ENCODE measurements around the gene NEUROG3. TPM values are rescaled to one million over a fixed set of nuclear protein-coding genes. Genes with fewer than 3 reads are reported as not detected.
"Not testable (repeated sequence)": the region's sequence is repeated elsewhere in the genome, so short reads cannot be mapped to it uniquely, and the experiment has no call there.

The NEUROG3 gene
- total RNA-seq, 1 experiment from 2014 or later = not detected

DNA sequence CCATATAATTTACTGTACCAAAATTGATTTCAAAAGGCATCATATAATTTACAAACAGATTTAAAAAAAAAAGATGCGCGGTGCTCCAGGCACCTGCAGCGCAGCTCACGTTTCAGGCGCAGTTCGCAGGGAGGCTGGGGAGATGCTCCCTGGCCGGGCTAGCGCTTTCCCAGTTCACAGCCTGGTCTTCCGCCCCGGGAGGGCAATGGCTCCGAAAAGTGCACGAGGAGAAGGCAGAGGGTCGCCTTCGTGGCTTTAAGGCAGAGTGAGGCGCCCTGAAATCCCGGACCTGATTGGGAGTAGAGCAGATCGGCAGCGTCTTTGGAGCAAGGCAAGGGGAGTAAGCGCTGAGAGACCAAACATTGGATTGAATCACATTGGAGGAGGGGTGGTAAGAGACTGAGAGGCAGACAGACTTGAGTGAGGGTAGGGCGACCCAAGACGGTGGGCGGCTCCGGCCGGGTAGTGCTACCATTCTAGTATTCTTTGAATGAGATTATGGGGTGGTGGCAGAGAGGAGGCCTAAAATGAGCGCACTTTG is 1.5 kb downstream of the NEUROG3 start:
- no peak for DNase-seq (ENCODE audit: low read depth)

DNA sequence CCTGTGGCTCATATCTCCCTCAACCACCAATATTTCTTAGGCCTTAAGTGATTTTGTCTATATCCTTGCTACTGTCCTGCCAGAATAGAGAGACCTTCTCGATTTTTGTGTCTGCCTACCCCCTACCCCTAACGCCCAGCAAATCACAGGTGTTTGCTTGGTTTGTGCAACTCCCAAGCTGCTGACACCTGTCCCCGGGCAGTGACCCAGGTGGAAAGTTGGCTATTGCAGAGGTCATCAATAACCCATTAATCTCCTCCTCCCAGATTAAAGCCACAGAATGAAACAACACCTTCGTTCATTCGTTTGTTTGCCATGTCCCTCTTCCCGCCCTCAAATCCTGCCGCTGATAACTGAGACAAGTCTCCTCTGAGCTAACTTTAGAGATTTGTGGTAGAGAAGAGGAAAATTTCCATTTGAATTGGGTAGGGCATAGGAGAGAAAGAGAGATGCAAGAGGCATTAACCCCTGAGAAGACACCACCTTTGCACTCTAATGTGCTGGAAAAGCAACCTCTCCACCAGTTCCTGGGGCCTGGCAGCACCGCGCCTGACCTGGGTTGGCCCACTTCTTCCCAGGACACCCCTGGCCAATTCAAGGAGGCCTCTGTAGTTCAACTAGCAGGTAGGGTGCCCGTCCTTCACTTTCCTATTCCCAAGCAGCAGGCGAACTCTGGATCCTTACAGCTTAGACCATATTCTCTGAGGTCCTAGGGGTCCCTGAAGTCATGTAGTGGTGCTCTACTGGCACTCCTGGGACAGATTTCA is 3.0 kb downstream of the NEUROG3 start:
- no peak for DNase-seq (ENCODE audit: low read depth)

GRCh38 chr10:69569396-69569934 is 3.8 kb downstream of the NEUROG3 start:
- no peak for DNase-seq (ENCODE audit: low read depth)

- no peak for DNase-seq (ENCODE audit: low read depth)
Measured at GRCh38 chr10:69568472-69569395, 4.5 kb downstream of the NEUROG3 start.

DNA sequence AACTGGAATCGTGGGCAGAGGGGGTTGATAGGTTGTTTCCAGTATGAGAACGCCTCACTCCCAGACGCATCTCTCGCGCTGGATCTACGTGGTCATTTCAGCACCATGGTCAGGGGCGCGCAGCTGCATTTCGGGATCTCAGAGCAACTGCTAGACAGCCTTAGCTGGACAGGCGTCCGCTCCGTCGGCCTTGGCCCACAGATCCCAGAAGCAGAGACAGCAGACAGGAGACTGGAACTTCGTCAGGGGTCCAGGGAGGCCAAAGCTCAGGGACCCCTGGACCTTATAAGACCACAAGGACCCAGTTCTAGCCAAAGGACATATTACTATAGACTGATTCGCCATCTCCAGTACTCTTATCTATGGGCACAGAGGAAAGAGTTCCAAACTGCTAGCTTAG is 5.3 kb downstream of the NEUROG3 start:
- DNase-seq (ENCODE audit: low read depth) = peak; percentile 15

GRCh38 chr10:69562731-69563254 is 10.4 kb downstream of the NEUROG3 start:
- DNase-seq (ENCODE audit: low read depth) = no peak

- DNase-seq (ENCODE audit: low read depth) = no peak
Measured at GRCh38 chr10:69559525-69559924, 13.7 kb downstream of the NEUROG3 start.

- no peak for DNase-seq (ENCODE audit: low read depth)
Measured at GRCh38 chr10:69558559-69558958, 14.7 kb downstream of the NEUROG3 start.

DNA sequence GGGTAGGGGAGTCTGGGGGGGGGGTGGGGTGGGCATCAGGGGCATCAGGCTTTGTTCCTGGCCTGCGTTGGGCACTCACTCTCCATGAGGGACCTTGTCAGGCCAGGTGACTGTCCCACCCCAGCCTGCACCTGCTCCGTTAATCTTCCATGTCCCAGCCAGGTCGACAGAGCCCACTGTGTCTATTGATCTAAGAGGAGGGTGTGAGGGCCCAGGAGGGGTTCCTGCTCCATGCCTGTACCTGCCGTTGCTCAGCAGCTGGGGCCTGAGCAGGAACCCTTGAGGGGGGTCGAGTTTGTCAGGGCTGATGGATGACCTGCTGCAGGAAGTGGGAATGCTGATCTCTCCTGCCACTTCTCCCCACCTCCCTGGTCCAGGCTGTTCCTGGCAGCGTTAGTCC is 18.6 kb downstream of the NEUROG3 start:
- DNase-seq (ENCODE audit: low read depth) = no peak

DNA sequence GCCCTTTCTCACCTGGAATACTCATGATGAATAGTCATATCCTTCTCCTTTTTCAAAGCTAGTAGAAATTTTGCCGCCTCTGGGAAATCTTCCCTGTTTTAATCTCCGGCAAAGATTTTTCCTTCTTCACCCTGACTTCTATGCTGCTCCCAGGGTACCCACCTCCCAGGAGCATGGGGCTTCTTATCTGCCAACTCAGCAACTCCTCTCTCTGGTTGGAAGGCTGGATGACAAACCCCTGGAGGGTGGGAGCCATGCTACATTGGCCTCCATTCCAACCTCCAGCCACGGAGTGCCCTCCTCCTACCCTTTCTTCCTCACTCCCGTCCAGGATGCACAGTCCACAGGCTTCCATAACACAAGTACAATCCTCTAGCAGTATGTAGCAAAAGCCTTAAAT is 19.9 kb downstream of the NEUROG3 start:
- no peak for DNase-seq (ENCODE audit: low read depth)

GRCh38 chr10:69552268-69552667 is 21.0 kb downstream of the NEUROG3 start:
- DNase-seq (ENCODE audit: low read depth) = no peak

DNA sequence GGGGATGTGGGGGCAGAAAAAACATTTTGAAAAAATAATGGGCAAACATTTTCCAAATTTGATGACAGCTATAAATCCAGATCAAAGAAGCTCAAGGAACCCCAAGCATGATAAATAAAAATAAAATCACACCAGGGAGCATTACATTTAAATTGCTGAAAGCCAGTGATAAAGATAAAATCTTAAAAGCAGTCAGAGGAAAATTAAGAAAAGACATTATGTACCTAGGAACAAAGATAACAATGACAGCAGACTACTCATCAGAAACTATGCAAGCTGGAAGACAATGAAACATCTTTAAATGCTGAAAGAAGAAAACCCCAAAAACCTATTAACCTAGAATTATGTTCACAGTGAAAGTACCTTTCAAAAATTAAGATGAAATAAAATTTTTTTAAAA is 23.3 kb downstream of the NEUROG3 start:
- DNase-seq (ENCODE audit: low read depth) = no peak

DNA sequence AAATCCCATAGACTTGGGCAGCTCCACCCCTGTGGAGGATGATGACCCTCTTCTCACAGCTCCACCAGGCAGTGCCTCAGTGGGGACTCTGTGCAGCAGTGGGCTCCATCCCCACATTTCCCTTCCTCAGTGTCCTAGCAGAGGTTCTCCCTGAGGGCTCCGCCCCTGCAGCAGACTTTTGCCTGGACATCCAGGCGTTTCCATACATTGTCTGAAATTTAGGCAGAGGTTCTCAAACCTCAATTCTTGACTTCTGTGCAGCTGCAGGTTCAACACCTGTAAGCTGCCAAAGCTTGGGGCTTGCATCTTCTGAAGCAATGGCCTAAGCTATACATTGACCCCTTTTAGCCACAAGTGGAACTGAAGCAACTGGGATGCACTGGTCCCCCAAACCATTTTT is 31.8 kb downstream of the NEUROG3 start:
- no peak for DNase-seq (ENCODE audit: low read depth)

- DNase-seq (ENCODE audit: low read depth) = no peak
Measured at GRCh38 chr10:69538461-69538860, 34.8 kb downstream of the NEUROG3 start.

DNA sequence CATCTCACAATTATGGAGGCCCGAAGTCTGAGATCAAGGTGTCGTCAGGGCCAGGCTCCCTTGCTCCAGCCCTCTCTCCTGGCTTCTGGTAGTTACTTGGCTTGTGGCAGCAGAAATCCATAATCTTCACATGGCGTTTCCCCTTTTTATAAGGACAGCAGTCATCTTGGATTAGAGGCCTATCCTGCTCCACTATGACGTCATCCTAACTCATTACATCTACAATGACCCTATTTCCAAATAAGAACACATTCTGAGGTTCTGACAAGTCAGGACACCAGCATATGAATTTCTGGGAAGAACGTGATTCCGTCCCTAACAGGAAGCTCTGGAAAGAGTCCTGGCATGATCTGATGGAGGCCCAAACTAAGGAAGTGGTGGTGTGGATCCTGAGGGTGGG is 35.8 kb downstream of the NEUROG3 start:
- no peak for DNase-seq (ENCODE audit: low read depth)

GRCh38 chr10:69536521-69536920 is 36.7 kb downstream of the NEUROG3 start:
- not testable (repeated sequence) for DNase-seq (ENCODE audit: low read depth)

DNA sequence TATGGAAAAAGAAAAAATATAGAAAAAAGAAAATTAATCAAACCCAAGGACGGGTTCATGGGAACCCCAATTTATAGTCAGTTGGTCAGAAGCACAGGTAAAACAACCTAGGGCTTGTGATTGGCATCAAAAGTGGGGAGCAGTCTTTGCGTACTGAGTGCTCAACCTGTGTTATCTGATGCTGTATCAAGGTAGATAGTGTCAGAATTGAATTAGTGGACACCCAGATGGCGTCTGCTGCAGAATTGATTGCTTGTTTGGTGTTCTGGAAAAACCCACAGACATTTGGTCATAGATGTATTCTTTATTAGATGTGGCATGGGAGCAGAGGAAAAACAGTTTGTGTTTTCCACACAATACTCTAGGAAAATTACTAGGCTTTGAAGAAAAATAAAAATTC is 39.6 kb downstream of the NEUROG3 start:
- DNase-seq (ENCODE audit: low read depth) = no peak

DNA sequence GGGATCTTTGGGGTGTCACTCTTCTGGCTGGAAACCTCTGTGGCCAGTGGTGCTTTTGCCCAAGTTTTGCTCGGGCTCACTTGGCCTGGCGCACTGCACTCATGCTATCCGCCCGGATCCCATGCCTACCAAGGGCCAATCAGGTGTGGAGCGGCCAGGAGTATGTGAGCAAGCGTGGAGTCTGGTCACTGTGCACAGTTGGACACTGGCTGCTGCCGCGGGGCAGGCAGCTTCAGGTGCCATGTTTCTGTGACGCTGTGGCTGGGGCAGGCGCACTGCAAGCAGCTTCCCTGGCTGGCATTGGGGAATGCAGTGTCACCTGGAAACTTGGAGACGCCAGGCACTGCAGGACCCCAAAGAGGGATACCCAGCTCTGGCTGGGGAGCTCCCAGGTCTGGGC is 45.3 kb downstream of the NEUROG3 start:
- DNase-seq (ENCODE audit: low read depth) = no peak

Measured in Daoy (cell line).